Testis (tissue), 3 donors: ENCODE results near the gene IL12RB2. TPM values are rescaled to one million over a fixed set of nuclear protein-coding genes. Genes with fewer than 3 reads are reported as not detected.

Experiments used
- DNase-seq: peaks from one replicate; pipeline ENCODE4 v3.0.0-alpha.2; 2019
- H3K27ac ChIP-seq, 2 donors: fragments of 200-600 bp; sonication (generic); one replicate each; pipeline ENCODE4 v1.5.1; 2019
- H3K27me3 ChIP-seq: fragments of 200-600 bp; sonication (generic); one replicate; pipeline ENCODE4 v1.5.1; 2019
- H3K36me3 ChIP-seq: fragments of 200-600 bp; sonication (generic); one replicate; pipeline ENCODE4 v1.5.1; 2017; ENCODE audit warnings: low read depth; ENCODE audit errors: missing control alignments
- H3K4me1 ChIP-seq: fragments of 200-600 bp; sonication (generic); one replicate; pipeline ENCODE4 v1.5.1; 2019
- H3K4me3 ChIP-seq, 2 donors: fragments of 200-600 bp; sonication (generic); one replicate each; pipeline ENCODE4 v1.5.1; 2017 to 2019
- H3K9me3 ChIP-seq: fragments of 200-600 bp; sonication (generic); one replicate; pipeline ENCODE4 v1.5.1; 2017
- POLR2A ChIP-seq: fragments of 450-650 bp; IDR thresholded peaks from one replicate; pipeline ENCODE4 v1.6.1; 2017; ENCODE audit warnings: antibody characterized with exemption, mild to moderate bottlenecking, moderate library complexity
- WGBS, 2 donors: methylation state at CpG; one replicate each; pipeline ENCODE4 v1.1.5; 2018; 5-methylcytosine and 5-hydroxymethylcytosine counted together
- intact Hi-C: fragments of 100-400 bp; cut with DNase I; formaldehyde crosslinking; loops from one replicate; pipeline ENCODE4 v1.15.1; 2023; ENCODE audit warnings: low total_unique reads
- polyA plus RNA-seq: library from polyadenylated mRNA; stranded (reverse); fragments of 350-450 nt; fragmentation: Illumina TruSeq; extraction: RNeasy Lipid Tissue Mini Kit (QIAGEN cat#74804); gene quantifications from one replicate; pipeline ENCODE4 v1.2.3, GENCODE V29; 2014; ENCODE audit warnings: low read depth, low replicate concordance; ENCODE audit not compliant: insufficient read depth
- total RNA-seq, 2 donors: library from RNA; depleted of rRNA; stranded (reverse); fragments of >200 nt; gene quantifications; one replicate each; pipeline ENCODE4 v1.2.3, GENCODE V29; 2016
- TF ChIP-seq, protein P1 (sequence below), 3 experiments: fragments of 450-650 bp in 2 of 3; fragments of 200-600 bp in 1 of 3; sonication (generic) in 1 of 3; IDR thresholded peaks; one replicate each; pipeline ENCODE4 v1.5.1; 2016 to 2019; ENCODE audit warnings: antibody characterized with exemption in 3 of 3, mild to moderate bottlenecking in 2 of 3, moderate library complexity in 1 of 3

IL12RB2 gene
- total and polyA plus RNA-seq, 3 donors from 2014 or later, result 1.9 to 2.6 (median 2.1) TPM

DNA sequence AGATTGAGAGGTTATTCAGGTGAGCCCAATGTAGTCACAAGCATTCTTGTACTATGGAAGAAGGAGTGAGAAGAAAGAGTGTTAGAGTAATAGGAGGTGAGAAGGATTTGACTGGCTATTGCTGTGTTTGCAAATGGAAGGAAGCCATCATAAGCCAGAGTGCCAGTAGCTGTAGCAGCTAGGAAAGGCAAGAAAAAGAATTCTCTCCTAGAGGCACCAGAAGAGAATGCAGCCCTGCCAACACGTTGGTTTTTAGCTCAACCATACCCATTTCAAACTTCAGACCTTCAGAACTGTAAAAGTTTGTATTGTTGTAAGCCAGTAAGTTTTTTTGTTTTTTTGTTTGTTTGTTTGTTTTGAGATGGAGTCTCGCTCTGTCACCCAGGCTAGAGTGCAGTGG is 8.9 kb upstream of the IL12RB2 start:
- Histone ChIP-seq H3K4me3 (no peak overlapping the region), H3K9me3 (no peaks in the 10 kb centered on the region), H3K27me3 (no peaks in the 10 kb centered on the region), H3K36me3 (no peaks in the 10 kb centered on the region), H3K27ac (no peak overlapping the region), H3K4me1 (no peaks in the 10 kb centered on the region)
- no peak for DNase-seq
- WGBS, 2 donors, result 17 to 54% methylated on average over 2 of the region's 2 CpGs
- TF ChIP-seq POLR2A, result no peak
- TF ChIP-seq, protein P1, sequence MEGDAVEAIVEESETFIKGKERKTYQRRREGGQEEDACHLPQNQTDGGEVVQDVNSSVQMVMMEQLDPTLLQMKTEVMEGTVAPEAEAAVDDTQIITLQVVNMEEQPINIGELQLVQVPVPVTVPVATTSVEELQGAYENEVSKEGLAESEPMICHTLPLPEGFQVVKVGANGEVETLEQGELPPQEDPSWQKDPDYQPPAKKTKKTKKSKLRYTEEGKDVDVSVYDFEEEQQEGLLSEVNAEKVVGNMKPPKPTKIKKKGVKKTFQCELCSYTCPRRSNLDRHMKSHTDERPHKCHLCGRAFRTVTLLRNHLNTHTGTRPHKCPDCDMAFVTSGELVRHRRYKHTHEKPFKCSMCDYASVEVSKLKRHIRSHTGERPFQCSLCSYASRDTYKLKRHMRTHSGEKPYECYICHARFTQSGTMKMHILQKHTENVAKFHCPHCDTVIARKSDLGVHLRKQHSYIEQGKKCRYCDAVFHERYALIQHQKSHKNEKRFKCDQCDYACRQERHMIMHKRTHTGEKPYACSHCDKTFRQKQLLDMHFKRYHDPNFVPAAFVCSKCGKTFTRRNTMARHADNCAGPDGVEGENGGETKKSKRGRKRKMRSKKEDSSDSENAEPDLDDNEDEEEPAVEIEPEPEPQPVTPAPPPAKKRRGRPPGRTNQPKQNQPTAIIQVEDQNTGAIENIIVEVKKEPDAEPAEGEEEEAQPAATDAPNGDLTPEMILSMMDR (IDR thresholded peaks at IDR 0.05), result no peak
- intact Hi-C loops, result no loop called here

DNA sequence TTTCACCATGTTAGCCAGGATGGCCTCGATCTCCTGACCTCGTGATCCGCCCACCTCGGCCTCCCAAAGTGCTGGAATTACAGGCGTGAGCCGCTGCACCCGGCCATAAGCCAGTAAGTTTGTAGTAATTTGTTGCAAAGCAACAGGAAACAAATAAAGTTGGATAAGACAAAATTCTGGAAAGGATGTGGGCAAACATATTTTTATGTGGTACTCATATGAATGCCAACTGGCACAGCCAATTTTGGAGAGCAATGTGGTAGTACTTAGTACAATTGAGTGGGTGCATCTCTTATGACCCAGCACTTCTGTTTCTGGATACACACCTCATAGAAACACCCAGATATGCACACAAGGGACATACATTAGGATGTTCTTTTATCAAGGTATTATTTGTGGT is 8.4 kb upstream of the IL12RB2 start:
- H3K4me3 ChIP-seq, result no peak overlapping the region
- DNase-seq, result no peak
- 86 to 94% methylated on average over 7 of the region's 7 CpGs for WGBS, 2 donors
- no peaks in the 10 kb centered on the region for H3K9me3 ChIP-seq
- H3K27me3 ChIP-seq, result no peaks in the 10 kb centered on the region
- TF ChIP-seq, protein P1 (IDR thresholded peaks at IDR 0.05), result no peak
- TF ChIP-seq POLR2A, result no peak
- intact Hi-C loops, result no loop called here
- no peak overlapping the region for H3K27ac ChIP-seq
- H3K36me3 ChIP-seq, result no peaks in the 10 kb centered on the region
- H3K4me1 ChIP-seq, result no peaks in the 10 kb centered on the region

DNA sequence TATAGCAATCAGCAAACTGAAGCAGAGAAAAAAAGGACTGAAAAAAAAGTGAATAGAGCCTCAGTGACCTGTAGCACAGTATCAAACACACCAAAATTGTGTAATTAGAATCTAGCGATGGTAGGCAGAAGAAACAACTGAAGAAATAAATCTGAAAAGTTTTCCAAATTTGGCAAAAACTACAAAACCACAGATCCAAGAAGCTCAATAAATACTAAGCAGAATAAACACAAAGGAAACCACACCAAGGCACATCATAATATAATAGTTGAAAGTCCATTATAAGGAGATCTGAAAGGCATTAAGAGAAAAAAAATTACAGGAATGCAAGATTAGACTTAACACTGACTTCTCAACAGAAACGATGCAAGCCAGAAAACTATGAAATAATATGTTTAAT is 7.1 kb upstream of the IL12RB2 start:
- intact Hi-C loops, result no loop called here
- Histone ChIP-seq H3K36me3 (no peaks in the 10 kb centered on the region), H3K4me1 (no peaks in the 10 kb centered on the region), H3K4me3 (no peak overlapping the region), H3K27me3 (no peaks in the 10 kb centered on the region), H3K9me3 (no peaks in the 10 kb centered on the region), H3K27ac (no peak overlapping the region)
- DNase-seq, result no peak
- 45 to 50% methylated on average over 2 of the region's 2 CpGs for WGBS, 2 donors
- TF ChIP-seq, protein P1 (IDR thresholded peaks at IDR 0.05), result no peak
- TF ChIP-seq POLR2A, result no peak

DNA sequence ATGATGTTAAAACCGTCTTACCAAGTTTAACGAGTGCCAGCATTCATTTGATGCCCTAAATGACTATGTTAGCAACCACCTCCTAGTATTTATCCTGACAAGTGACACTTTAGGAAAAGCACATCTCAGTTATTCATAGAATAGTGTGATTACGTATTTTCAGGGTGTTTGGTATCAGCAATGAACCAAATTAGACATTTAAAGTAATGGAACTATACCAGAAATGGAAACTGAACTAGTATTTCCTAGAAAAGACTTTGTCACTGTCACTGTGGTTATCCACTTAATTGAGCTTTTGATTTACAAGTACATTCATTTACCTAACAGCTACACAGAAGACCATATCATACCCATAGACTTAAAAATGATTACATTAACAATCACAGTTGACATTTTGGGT is 3.6 kb upstream of the IL12RB2 start:
- intact Hi-C loops, result no loop called here
- no peaks in the 10 kb centered on the region for H3K27me3 ChIP-seq
- no peak for DNase-seq
- 81 to 87% methylated on average over 3 of the region's 3 CpGs for WGBS, 2 donors
- H3K36me3 ChIP-seq, result no peaks in the 10 kb centered on the region
- H3K9me3 ChIP-seq, result no peaks in the 10 kb centered on the region
- no peak for TF ChIP-seq POLR2A
- TF ChIP-seq, protein P1 (IDR thresholded peaks at IDR 0.05), result no peak
- peaks cover 4% of the 10 kb centered on the region for H3K4me1 ChIP-seq
- H3K4me3 ChIP-seq, result no peak overlapping the region
- H3K27ac ChIP-seq, result no peak overlapping the region

DNA sequence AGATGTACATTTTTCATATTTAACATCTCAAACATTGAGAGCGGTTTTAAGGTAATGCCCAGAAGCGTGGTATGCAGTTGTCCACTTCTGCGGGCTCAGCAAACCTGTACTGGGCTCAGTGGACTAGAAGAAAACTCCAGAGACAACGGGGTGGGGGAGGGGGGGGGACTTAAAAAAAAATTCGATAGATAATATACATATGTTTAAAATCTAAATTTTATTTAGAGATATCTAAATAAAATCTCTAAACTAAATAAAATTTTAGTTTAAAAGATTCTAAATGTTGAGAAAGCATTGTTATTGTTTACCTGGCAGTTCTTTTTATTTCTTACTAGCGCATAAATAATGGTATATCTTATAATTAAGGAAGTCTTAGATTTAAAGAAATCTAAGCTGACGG is 1.1 kb upstream of the IL12RB2 start:
- Histone ChIP-seq H3K4me1 (peaks cover 4% of the 10 kb centered on the region), H3K9me3 (no peaks in the 10 kb centered on the region), H3K4me3 (no peak overlapping the region), H3K36me3 (no peaks in the 10 kb centered on the region), H3K27ac (no peak overlapping the region), H3K27me3 (no peaks in the 10 kb centered on the region)
- TF ChIP-seq POLR2A, result no peak
- TF ChIP-seq, protein P1 (IDR thresholded peaks at IDR 0.05), result no peak
- DNase-seq, result no peak
- 66 to 80% methylated on average over 7 of the region's 7 CpGs for WGBS, 2 donors
- intact Hi-C loops, result no loop called here
